Suprapubic skin (tissue), 3 donors: ENCODE results near the gene ASPM.

Experiments used
- POLR2AphosphoS5 ChIP-seq, 3 donors: sonication (generic); formaldehyde crosslinking; IDR thresholded peaks; one replicate each; pipeline ENCODE4 v1.6.1; 2017; ENCODE audit warnings: antibody characterized with exemption in 3 of 3
- TF ChIP-seq, protein P1 (sequence below), 2 donors: fragments of 200-600 bp in 1 of 2; fragments of 450-650 bp in 1 of 2; sonication (generic) in 1 of 2; IDR thresholded peaks; one replicate each; pipeline ENCODE4 v1.5.1; 2016 to 2019; ENCODE audit warnings: antibody characterized with exemption in 2 of 2, mild to moderate bottlenecking in 1 of 2, moderate library complexity in 1 of 2

DNA sequence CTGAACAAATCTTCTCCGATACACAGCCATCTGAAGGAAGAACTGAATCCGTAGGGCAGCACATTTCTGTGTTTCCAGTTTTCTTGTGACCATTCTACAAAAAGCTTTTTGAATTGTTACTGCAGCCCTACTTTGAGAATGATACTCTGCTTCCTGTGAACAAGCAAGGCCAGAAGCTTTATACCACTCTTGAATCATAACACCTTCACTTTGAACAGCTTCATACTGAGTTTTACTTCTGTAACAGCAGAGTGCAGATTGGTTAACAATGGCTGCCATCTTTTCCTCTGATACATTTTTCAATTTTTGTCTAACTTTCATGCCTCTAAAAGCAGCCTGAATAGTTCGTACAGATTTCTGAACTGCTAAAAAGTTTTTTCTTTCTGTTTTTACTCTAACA, 45.8 kb downstream of the ASPM start:
- no peak for TF ChIP-seq POLR2AphosphoS5 (IDR thresholded peaks at IDR 0.05)
- TF ChIP-seq, protein P1, sequence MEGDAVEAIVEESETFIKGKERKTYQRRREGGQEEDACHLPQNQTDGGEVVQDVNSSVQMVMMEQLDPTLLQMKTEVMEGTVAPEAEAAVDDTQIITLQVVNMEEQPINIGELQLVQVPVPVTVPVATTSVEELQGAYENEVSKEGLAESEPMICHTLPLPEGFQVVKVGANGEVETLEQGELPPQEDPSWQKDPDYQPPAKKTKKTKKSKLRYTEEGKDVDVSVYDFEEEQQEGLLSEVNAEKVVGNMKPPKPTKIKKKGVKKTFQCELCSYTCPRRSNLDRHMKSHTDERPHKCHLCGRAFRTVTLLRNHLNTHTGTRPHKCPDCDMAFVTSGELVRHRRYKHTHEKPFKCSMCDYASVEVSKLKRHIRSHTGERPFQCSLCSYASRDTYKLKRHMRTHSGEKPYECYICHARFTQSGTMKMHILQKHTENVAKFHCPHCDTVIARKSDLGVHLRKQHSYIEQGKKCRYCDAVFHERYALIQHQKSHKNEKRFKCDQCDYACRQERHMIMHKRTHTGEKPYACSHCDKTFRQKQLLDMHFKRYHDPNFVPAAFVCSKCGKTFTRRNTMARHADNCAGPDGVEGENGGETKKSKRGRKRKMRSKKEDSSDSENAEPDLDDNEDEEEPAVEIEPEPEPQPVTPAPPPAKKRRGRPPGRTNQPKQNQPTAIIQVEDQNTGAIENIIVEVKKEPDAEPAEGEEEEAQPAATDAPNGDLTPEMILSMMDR (IDR thresholded peaks at IDR 0.05): no peak
